ENCODE data around the gene ZBTB40.

DNA sequence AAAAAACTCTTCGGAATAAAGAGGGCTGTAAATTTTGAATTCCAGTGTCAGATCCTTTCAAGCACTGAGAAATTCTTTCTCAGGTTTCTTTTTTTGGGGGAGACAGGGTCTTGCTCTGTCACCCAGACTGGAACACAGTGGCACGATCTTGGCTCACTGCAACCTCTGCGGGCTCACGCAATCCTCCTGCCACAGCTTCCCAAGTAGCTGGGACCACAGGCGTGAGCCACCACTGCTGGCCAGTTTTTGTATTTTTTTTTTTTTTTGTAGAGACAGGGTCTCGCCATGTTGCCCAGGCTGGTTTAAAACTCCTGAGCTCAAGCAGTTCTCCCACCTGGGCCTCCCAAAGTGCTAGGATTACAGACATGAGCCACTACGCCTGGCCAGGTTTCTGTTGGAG lies 76.8 kb downstream of the ZBTB40 start:
- TF ChIP-seq ZNF510 (CRISPR knock-in tag; IDR thresholded peaks at IDR 0.05; ENCODE audit: low read depth): no peak
- no peak for TF ChIP-seq MTF1 (CRISPR knock-in tag; IDR thresholded peaks at IDR 0.05)
- no peak for TF ChIP-seq SP1 (IDR thresholded peaks at IDR 0.05)
- no peak for TF ChIP-seq SP1 (CRISPR knock-in tag; IDR thresholded peaks at IDR 0.05)
- no peak for TF ChIP-seq ZNF274 (CRISPR knock-in tag; IDR thresholded peaks at IDR 0.05)

Measured in HepG2 (cell line).